Choroid plexus epithelial cell (primary cell): ENCODE results near the gene RPTOR.

Source experiments
- DNase-seq: peaks from one replicate; pipeline ENCODE4 v3.0.0-alpha.2; 2010; ENCODE audit warnings: low read depth
- H3K4me3 ChIP-seq: 2 replicates; pipeline ENCODE4 v1.5.1; 2011; ENCODE audit warnings: low read depth, mild to moderate bottlenecking, control low read depth, low read length, moderate library complexity
- CTCF ChIP-seq: conservative IDR thresholded peaks from 2 replicates; pipeline ENCODE4 v1.5.1; 2011; ENCODE audit warnings: low read depth, mild to moderate bottlenecking, control low read depth, inconsistent platforms, low read length, moderate library complexity

The RPTOR gene

GRCh38 chr17:80824549-80825470 lies 280.2 kb downstream of the RPTOR start:
- DNase-seq, result no peak
- H3K4me3 ChIP-seq, result no peak overlapping the region
- no peak for TF ChIP-seq CTCF

GRCh38 chr17:80825471-80826345 lies 281.1 kb downstream of the RPTOR start:
- DNase-seq, result no peak
- H3K4me3 ChIP-seq, result no peak overlapping the region
- TF ChIP-seq CTCF, result no peak

- no peak for DNase-seq
- H3K4me3 ChIP-seq, result no peak overlapping the region
- TF ChIP-seq CTCF, result no peak
Observed at GRCh38 chr17:80826346-80826954, 281.8 kb downstream of the RPTOR start.

GRCh38 chr17:80826955-80827645 lies 282.5 kb downstream of the RPTOR start:
- H3K4me3 ChIP-seq, result no peak overlapping the region
- peak; percentile 95 for DNase-seq
- peak; percentile 41 for TF ChIP-seq CTCF

GRCh38 chr17:80827646-80828643 lies 283.3 kb downstream of the RPTOR start:
- no peak for TF ChIP-seq CTCF
- no peak overlapping the region for H3K4me3 ChIP-seq
- no peak for DNase-seq
